PC-3 (cell line): Measurements from ENCODE around the gene SEMA5A. TPM values are rescaled to one million over a fixed set of nuclear protein-coding genes. Genes with fewer than 3 reads are reported as not detected.

Experiments
- ATAC-seq: fragments of 200-7000 bp; cut with Tn5 transposase; 2 replicates; pipeline ENCODE4 v1.9.1; 2020; ENCODE audit warnings: mild to moderate bottlenecking, moderate library complexity
- BruUV-seq: library from RNA; stranded (reverse); fragments of 400-500 nt; replicated peaks from 2 replicates; lab custom pipeline; 2021; lab: Mats Ljungman, UMichigan
- CTCF ChIA-PET: fragments of 300-600 bp; sonication (Branson Sonifier 250); formaldehyde crosslinking; loops from one replicate; lab custom pipeline; 2022; ENCODE audit warnings: antibody characterized with exemption; lab: Charles Lee
- POLR2A ChIA-PET: fragments of 300-600 bp; sonication (Branson Sonifier 250); formaldehyde crosslinking; loops from one replicate; lab custom pipeline; 2022; ENCODE audit warnings: antibody characterized with exemption; ENCODE audit not compliant: unreplicated experiment; lab: Charles Lee
- DNase-seq: peaks from one replicate; pipeline ENCODE4 v3.0.0-alpha.2; 2015
- H2AFZ ChIP-seq: fragments of 300-600 bp; sonication (generic); 2 replicates; pipeline ENCODE4 v1.6.0; 2016; ENCODE audit warnings: antibody characterized with exemption, low read length
- H3F3A ChIP-seq: fragments of 300-600 bp; sonication (generic); one replicate; pipeline ENCODE4 v1.6.0; 2017; ENCODE audit warnings: antibody characterized with exemption, low read length, control low read depth, mild to moderate bottlenecking; ENCODE audit not compliant: unreplicated experiment
- H3K27ac ChIP-seq: fragments of 300-600 bp; sonication (generic); 2 replicates; pipeline ENCODE4 v1.5.1; 2016; ENCODE audit warnings: mild to moderate bottlenecking, low read length
- H3K27me3 ChIP-seq: fragments of 300-600 bp; sonication (generic); 2 replicates; pipeline ENCODE4 v1.6.1; 2016; ENCODE audit warnings: low read length, mixed read lengths
- H3K36me3 ChIP-seq: fragments of 300-600 bp; sonication (generic); 2 replicates; pipeline ENCODE4 v1.6.1; 2016; ENCODE audit warnings: low read depth, mixed run types, low read length, mixed read lengths
- H3K4me1 ChIP-seq: fragments of 300-600 bp; sonication (generic); 2 replicates; pipeline ENCODE4 v1.5.1; 2016; ENCODE audit warnings: low read length; ENCODE audit not compliant: insufficient read depth
- H3K4me2 ChIP-seq: fragments of 300-600 bp; sonication (generic); 2 replicates; pipeline ENCODE4 v1.6.0; 2016; ENCODE audit warnings: low read length
- H3K4me3 ChIP-seq: fragments of 300-600 bp; sonication (generic); 2 replicates; pipeline ENCODE4 v1.5.1; 2016; ENCODE audit warnings: mild to moderate bottlenecking, low read length, mixed read lengths
- H3K79me2 ChIP-seq: fragments of 300-600 bp; sonication (generic); 2 replicates; pipeline ENCODE4 v1.6.1; 2017; ENCODE audit warnings: low read length, mixed read lengths
- H3K9ac ChIP-seq: fragments of 300-600 bp; sonication (generic); 2 replicates; pipeline ENCODE4 v1.6.0; 2016; ENCODE audit warnings: mild to moderate bottlenecking, low read length
- H3K9me2 ChIP-seq: fragments of 300-600 bp; sonication (generic); replicated peaks from 2 replicates; pipeline ENCODE4 v1.6.1; 2016; ENCODE audit warnings: mixed run types, low read length, mixed read lengths
- H3K9me3 ChIP-seq: fragments of 300-600 bp; sonication (generic); 2 replicates; pipeline ENCODE4 v1.6.1; 2016; ENCODE audit warnings: low read length, mixed read lengths
- H4K20me1 ChIP-seq: fragments of 300-600 bp; sonication (generic); 2 replicates; pipeline ENCODE4 v1.6.1; 2016; ENCODE audit warnings: low read length, mixed read lengths
- CTCF ChIP-seq: fragments of 300-600 bp; sonication (generic); conservative IDR thresholded peaks from 2 replicates; pipeline ENCODE4 v1.5.1; 2017; ENCODE audit warnings: antibody characterized with exemption, low read depth, mild to moderate bottlenecking, low read length
- EZH2 ChIP-seq: fragments of 300-600 bp; sonication (generic); IDR thresholded peaks from one replicate; pipeline ENCODE4 v1.6.1; 2017; ENCODE audit warnings: antibody characterized with exemption, mild to moderate bottlenecking, low read length; ENCODE audit not compliant: unreplicated experiment
- EZH2phosphoT487 ChIP-seq: fragments of 300-600 bp; sonication (generic); IDR thresholded peaks from 2 replicates; pipeline ENCODE4 v1.6.1; 2018; ENCODE audit warnings: mild to moderate bottlenecking, antibody characterized with exemption, low read length, borderline replicate concordance
- intact Hi-C: fragments of 100-400 bp; cut with micrococcal nuclease; formaldehyde crosslinking; loops from 2 replicates; pipeline ENCODE4 v1.9.0; 2023
- total RNA-seq: library from RNA; depleted of rRNA; stranded (reverse); fragments of >200 nt; gene quantifications from 2 replicates; pipeline ENCODE4 v1.2.3, GENCODE V29; 2014

SEMA5A gene
- total RNA-seq, 1 experiment from 2014 or later = 4.4 TPM

- no peak overlapping the region for H3K4me3 ChIP-seq
These were observed 503.6 kb downstream of the SEMA5A start for GRCh38 chr5:9042241-9042640.

GRCh38 chr5:9040475-9040874 lies 505.4 kb downstream of the SEMA5A start:
- no peak overlapping the region for H3K27ac ChIP-seq
- no peaks in the 10 kb centered on the region for H3F3A ChIP-seq
- no peaks in the 10 kb centered on the region for H3K79me2 ChIP-seq
- H2AFZ ChIP-seq = no peak overlapping the region
- no peak overlapping the region for H3K4me2 ChIP-seq
- H3K36me3 ChIP-seq = no peaks in the 10 kb centered on the region
- H3K9ac ChIP-seq = no peak overlapping the region
- no peak for DNase-seq
- no TSS peak for BruUV-seq
- H3K27me3 ChIP-seq = no peaks in the 10 kb centered on the region
- no peaks in the 10 kb centered on the region for H3K4me1 ChIP-seq
- ChIA-PET CTCF (no interaction called here), POLR2A (no interaction called here)
- ATAC-seq = no peak
- H3K9me2 ChIP-seq = no peaks in the 10 kb centered on the region
- H3K4me3 ChIP-seq = no peak overlapping the region
- no peaks in the 10 kb centered on the region for H4K20me1 ChIP-seq
- intact Hi-C loops = no loop called here
- H3K9me3 ChIP-seq = no peaks in the 10 kb centered on the region
- no peak for TF ChIP-seq EZH2
- no peak for TF ChIP-seq EZH2phosphoT487
- TF ChIP-seq CTCF = no peak

More at GRCh38 chr5:9042241-9042640, 503.6 kb downstream of the SEMA5A start:
- Histone ChIP-seq H3K9me3 (no peaks in the 10 kb centered on the region), H2AFZ (no peak overlapping the region), H3K79me2 (no peaks in the 10 kb centered on the region), H3K9me2 (no peaks in the 10 kb centered on the region), H4K20me1 (no peaks in the 10 kb centered on the region), H3F3A (no peaks in the 10 kb centered on the region), H3K36me3 (no peaks in the 10 kb centered on the region), H3K27ac (no peak overlapping the region), H3K9ac (no peak overlapping the region), H3K27me3 (no peaks in the 10 kb centered on the region), H3K4me2 (no peak overlapping the region), H3K4me1 (peaks cover 6% of the 10 kb centered on the region; the same call in 1 of the 2 replicates)
- BruUV-seq = no TSS peak
- no peak for TF ChIP-seq CTCF
- TF ChIP-seq EZH2phosphoT487 = no peak
- no peak for TF ChIP-seq EZH2
- DNase-seq = no peak
- intact Hi-C loops = no loop called here
- ChIA-PET POLR2A (no interaction called here), CTCF (no interaction called here)
- no peak for ATAC-seq

GRCh38 chr5:9037048-9037447 lies 508.8 kb downstream of the SEMA5A start:
- no TSS peak for BruUV-seq
- ChIA-PET CTCF (no interaction called here), POLR2A (interaction anchor here (0.6 kb wide), 1 partner anchor 90 kb away, joined by 8 read pairs; no protein-coding TSS in a partner anchor)
- H3K9ac ChIP-seq = no peak overlapping the region
- no peaks in the 10 kb centered on the region for H3K9me3 ChIP-seq
- no peaks in the 10 kb centered on the region for H3K27me3 ChIP-seq
- no peak overlapping the region for H2AFZ ChIP-seq
- intact Hi-C loops = no loop called here
- DNase-seq = no peak
- no peak overlapping the region for H3K4me2 ChIP-seq
- H3F3A ChIP-seq = no peaks in the 10 kb centered on the region
- no peak for TF ChIP-seq EZH2phosphoT487
- TF ChIP-seq EZH2 = no peak
- no peak for TF ChIP-seq CTCF
- H3K9me2 ChIP-seq = no peaks in the 10 kb centered on the region; the same call in 1 of the 2 replicates
- H4K20me1 ChIP-seq = no peaks in the 10 kb centered on the region
- no peak overlapping the region for H3K27ac ChIP-seq
- no peaks in the 10 kb centered on the region for H3K36me3 ChIP-seq
- peaks cover 6% of the 10 kb centered on the region; the same call in 1 of the 2 replicates for H3K4me1 ChIP-seq
- ATAC-seq = no peak
- no peaks in the 10 kb centered on the region for H3K79me2 ChIP-seq
- H3K4me3 ChIP-seq = no peak overlapping the region
